ENCODE data around the gene ROS1. TPM values are rescaled to one million over a fixed set of nuclear protein-coding genes. Genes with fewer than 3 reads are reported as not detected.
"Not testable (repeated sequence)": the region's sequence is repeated elsewhere in the genome, so short reads cannot be mapped to it uniquely, and the experiment has no call there.

ROS1 gene
- total RNA-seq, 1 donor from 2014 or later: not detected

DNA sequence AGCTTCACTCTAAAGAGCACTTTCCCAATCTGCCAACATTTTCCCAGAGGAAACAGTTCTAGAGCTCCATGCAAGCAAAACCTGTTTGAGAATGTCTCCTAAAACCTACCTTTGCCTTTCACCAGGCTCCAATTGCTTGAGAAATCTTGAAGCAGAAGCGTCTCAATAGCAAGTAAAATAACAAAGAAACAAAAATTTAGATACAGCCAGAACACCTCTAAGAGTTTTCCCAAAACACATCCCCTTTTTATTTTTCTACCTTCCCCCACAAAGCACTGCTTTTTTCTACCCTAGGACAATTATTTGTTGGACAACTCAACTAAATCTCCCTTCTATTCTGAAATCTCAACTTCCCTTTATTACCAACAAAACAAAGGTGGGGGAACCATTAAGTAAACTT is 156.8 kb downstream of the ROS1 start:
- no peak for DNase-seq (ENCODE audit: low spot score)

DNA sequence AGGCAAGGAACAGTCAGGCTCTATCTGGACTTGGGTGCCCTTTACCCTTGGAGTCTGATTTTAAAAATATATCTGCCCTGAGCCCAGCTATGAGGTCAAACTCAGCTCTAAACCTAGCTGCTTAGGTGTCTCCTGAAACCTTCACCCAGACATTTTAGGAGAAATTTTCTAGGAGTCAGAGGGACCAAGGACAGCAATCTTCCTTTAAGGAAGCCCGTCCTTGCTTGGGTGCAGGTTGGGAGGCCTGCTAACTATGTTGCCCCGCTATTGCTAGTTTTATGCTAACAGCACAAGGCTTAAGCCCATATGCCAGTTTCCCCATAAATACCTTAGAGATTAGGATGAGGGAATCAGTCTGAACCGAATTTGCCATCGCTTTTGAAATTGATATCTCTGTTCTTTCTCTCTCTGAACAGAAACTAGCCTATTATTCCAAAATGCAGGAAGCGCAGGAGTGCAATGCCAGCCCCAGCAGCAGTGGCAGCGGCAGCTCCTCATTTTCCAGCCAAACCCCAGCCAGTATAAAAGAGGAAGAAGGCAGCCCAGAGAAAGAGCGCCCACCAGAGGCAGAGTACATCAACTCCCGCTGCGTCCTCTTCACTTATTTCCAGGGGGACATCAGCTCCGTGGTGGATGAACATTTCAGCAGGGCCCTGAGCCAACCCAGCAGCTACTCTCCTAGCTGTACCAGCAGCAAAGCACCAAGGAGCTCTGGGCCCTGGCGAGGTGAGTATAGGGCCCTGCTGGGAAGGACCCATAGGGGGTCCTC is 157.8 kb downstream of the ROS1 start:
- DNase-seq (ENCODE audit: low spot score): no peak

DNA sequence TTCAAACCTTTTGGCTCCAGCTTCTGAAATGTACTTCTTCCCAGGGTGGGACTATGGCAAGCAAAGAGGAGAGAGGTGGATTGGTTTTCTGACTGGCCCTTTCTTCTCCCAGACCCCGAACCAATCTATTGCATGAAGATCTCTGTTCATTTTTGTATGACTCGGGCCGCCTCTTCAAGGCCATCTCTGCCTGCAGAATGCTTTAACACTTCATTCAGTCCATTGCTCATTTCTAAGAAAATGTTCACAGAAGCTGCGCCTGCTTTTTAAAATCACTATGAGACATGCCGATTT is 158.7 kb downstream of the ROS1 start:
- no peak for DNase-seq (ENCODE audit: low spot score)

DNA sequence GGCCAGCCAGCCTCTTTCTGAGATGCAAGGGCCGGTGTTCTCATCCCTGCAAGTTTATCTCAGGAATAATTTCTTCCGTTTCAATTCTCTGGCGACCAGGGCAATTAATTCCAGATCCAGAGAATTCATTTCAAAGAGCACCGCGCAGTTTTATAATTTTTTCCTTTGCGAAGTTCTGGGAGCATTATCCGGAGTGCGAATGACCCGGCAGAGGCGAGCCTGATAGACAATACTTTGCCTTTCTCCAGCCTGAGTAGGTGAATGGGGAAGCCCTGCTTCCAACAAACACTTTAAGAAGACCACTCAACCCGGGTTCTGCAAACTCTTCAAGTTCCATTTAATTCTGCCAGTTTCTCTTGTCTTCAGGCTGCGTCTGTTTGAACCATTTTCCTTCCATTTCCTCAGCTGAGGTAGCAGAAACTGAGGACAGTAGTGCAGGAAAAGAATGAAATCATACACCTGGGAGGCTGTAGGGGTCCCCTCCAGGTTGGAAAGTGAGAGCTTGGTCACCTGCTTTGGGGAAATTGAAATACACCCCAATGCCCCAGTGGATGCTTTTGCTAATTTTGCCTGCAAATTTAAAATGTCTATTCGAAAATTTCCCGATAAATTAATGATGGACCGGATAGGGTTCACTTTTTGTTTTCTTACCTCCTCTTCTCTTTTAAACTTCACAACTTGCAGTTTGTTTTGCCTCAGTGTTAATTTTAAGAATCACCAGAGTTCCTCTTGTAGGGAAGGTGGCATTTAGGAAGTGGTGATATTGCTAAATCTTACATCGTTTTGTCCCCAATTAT is 159.3 kb downstream of the ROS1 start:
- no peak for DNase-seq (ENCODE audit: low spot score)

DNA sequence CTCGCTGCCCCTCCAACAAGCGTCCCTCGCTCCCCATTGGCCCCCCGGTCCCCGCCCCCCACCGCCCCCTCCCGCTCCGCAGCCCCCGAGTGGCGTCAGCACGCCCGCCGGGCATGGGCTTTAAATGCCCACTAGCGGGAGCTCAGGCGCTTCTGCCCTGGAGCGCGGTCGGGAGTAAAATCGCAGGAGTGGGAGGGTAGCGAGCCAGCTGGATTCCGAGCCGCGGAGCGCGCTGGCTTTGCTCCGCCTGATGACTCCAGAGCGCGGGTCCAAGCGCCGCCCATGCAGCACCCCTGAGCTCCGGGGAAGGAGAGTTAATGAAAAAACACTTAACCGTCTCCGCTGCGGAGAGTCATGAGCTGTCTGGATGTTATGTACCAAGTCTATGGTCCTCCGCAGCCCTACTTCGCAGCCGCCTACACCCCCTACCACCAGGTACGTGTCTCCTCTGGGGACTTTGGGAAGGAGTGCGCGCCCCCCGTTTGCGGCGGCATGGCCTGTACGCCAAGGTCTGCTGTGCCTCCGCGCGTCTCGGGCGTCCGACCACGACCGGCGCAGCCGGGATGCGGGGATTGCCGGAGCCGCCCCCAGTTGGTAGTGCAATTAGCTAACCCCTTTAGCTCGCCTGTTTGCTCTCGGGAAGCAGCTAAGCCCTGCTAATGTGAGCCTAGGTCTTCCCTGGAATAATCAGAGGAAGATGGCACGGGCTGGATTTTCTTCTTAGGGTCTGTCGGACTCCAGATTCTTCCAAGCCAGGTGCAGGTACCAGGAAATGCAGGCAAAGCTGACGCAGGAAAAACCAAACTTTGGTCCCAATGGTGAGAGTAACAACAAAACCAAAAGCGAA is 160.1 kb downstream of the ROS1 start, which contains the start of gene VGLL2:
VGLL2 (plus strand) TSS at position 149 of the 847 bp plus-strand sequence; CDS start at position 355, 206 bp downstream.
- DNase-seq (ENCODE audit: low spot score): no peak

DNA sequence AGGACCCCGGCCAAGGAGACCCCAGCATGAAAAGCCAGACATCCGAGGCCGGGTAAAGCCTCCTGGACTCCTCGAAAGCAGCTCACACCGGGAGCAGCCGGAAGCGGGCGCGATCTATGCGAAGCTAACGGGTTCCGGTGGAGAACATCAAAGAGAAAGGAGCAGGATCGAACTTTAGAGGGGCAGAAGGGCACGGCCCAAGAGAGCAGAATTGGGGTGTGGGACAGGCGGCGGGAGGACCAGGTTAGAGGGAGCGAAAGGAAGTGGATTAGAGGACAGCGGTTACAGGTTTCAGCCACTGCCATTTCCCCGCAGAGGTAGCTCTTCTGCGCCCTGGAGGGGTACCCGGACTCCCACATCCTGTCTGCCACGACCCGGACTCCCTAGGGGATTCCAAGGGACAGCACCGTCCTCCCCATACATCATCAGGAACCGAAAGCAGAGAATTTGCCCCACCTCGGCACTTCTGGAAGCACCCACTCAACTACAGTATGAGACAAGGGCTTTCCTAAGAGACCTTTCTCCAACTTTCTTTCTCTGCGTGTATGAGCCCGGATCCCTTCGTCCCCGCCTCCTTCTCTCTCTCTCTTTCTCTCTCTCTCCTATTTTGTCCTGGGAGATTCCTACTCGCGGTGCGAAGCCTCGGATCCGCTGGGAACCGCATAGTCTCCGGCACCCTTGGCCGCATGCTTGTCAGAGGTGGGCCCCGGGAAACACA is 160.9 kb downstream of the ROS1 start:
- no peak for DNase-seq (ENCODE audit: low spot score)

DNA sequence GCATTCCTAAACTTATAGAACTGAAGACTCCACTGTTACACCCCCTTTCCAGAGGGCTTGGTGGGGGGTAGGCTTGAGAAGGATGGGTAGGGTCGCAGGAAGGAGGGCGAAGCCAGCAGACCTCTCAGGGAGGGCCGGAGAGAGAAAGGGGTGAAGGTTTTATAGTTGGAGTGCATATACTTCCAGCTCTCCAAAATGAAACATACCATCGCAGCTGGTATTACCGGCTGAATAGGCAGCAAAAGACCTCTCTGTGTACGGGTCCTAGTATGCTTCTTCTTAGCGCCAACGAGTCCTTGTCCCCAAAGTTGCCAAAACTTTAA is 161.4 kb downstream of the ROS1 start:
- DNase-seq (ENCODE audit: low spot score): no peak

DNA sequence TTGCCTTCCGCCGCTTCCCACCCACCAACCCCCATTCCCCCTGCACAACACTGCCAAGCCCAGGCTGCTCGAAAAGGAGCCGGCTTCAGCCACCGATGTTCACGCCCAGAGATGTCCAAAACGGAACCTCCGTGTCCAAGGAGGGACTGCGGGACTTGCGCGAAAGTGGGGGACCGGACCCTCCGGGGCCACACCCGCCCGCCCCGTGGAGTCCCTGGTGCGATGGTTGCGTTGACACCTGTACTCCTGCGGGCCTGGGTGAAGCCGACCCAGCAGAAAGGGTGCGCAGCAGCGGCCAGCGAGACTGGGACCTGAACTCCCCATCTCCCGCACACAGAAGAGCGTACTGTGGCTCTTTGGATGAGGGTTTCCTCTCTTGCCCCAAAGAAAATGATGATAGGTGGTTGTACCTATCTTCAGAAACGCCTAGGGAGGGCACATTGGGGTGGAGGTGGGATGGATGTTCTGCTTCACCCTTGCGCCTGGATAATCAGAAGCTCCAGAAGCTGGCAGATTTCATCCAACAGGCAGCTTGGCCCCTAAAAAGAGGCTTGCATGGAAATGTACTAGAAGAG is 162.3 kb downstream of the ROS1 start:
- DNase-seq (ENCODE audit: low spot score): no peak

DNA sequence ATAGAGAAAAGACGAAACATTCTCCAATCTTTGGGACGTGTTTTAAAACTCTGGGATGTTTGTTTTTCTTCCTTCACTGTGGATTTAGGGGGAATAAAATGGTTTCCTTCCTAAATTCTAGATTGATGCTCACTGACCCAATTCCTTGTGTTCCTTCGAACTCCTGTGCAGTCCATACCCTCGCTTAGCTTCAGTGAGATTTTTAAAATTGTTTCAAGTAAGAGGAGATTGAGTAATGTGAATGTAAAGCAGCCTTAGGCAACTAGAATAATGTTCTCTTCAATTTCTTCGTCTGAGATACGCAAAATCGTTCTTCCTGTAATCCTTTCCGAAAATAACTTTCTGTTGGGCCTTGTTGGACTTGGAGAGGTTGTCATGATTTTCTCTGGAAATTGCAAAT is 162.9 kb downstream of the ROS1 start:
- no peak for DNase-seq (ENCODE audit: low spot score)

DNA sequence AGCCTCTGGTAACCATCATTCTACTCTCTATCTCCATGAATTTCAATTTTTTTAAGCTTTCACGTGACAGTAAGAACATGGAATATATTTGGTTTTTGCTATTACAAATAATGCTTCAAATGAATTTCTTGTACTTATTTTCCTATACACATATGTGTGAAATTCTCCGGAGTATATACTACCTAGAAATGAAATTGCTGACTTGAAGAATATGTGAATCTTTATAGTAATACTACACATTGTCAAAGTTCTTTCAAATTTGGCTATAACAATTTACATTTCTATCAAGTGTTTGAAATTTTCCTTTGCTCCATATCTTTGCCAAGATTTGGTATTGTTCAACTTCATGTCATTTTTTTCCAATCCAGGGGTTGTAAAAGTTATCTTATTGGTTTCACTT is 172.0 kb downstream of the ROS1 start:
- DNase-seq (ENCODE audit: low spot score): no peak

DNA sequence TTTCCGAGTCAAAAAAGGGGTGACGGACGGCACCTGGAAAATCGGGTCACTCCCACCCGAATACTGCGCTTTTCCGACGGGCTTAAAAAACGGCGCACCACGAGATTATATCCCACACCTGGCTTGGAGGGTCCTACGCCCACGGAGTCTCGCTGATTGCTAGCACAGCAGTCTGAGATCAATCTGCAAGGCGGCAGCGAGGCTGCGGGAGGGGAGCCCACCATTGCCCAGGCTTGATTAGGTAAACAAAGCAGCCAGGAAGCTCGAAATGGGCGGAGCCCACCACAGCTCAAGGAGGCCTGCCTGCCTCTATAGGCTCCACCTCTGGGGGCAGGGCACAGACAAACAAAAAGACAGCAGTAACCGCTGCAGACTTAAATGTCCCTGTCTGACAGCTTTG is 180.8 kb downstream of the ROS1 start:
- DNase-seq (ENCODE audit: low spot score): not testable (repeated sequence)

DNA sequence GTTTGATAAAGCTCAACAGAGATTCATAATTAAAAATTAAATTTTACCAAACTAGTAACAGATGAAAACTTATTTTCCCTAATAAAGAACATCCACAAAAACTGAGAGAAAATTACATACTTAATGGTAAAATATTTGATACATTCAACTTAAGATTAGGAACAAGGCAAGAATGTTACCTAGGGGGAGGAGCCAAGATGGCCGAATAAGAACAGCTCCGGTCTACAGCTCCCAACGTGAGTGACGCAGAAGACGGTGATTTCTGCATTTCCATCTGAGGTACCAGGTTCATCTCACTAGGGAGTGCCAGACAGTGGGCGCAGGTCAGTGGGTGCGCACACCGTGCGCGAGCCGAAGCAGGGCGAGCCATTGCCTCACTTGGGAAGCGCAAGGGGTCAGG is 181.2 kb downstream of the ROS1 start:
- DNase-seq (ENCODE audit: low spot score): not testable (repeated sequence)

Other genes starting within 250 kb of the ROS1 start
- gene VGLL2, start 160.4 kb downstream of the ROS1 start, total RNA-seq: not detected
- gene DCBLD1, start 56.7 kb upstream of the ROS1 start, total RNA-seq: 9.9 TPM
- 15.3 TPM for gene GOPC, start 176.6 kb upstream of the ROS1 start, total RNA-seq
- 36.8 TPM for gene NUS1, start 249.5 kb upstream of the ROS1 start, total RNA-seq